Neutrophil (primary cell): Measurements from ENCODE around the gene MPC1.

ENCODE experiments used
- H3K27ac ChIP-seq: fragments of 200-600 bp; sonication (generic); 2 replicates; pipeline ENCODE4 v1.5.1; 2016; ENCODE audit warnings: mild to moderate bottlenecking, moderate library complexity
- H3K27me3 ChIP-seq: fragments of 200-600 bp; sonication (generic); 2 replicates; pipeline ENCODE4 v1.6.0; 2016; ENCODE audit warnings: mild to moderate bottlenecking
- H3K36me3 ChIP-seq: fragments of 200-600 bp; sonication (generic); 2 replicates; pipeline ENCODE4 v1.5.1; 2017
- H3K4me1 ChIP-seq, 2 experiments: fragments of 200-600 bp in 1 of 2; sonication (generic) in 1 of 2; 1 replicate in 1 of 2; 2 replicates in 1 of 2; pipeline versions ENCODE4 v1.5.1 to v1.6.1; 2013 to 2016; ENCODE audit warnings: low read depth in 1 of 2, low read length in 1 of 2, mild to moderate bottlenecking in 1 of 2, moderate library complexity in 1 of 2; ENCODE audit not compliant: control insufficient read depth in 1 of 2, insufficient read depth in 1 of 2
- H3K4me3 ChIP-seq, 2 experiments: fragments of 200-600 bp in 1 of 2; sonication (generic) in 1 of 2; 1 replicate in 1 of 2; 2 replicates in 1 of 2; pipeline ENCODE4 v1.5.1; 2013 to 2016; ENCODE audit warnings: low read depth in 1 of 2, low read length in 1 of 2, mild to moderate bottlenecking in 1 of 2, moderate library complexity in 1 of 2
- H3K9me3 ChIP-seq: fragments of 200-600 bp; sonication (generic); 2 replicates; pipeline ENCODE4 v1.5.1; 2016
- CTCF ChIP-seq: fragments of 200-600 bp; sonication (generic); IDR thresholded peaks from 2 replicates; pipeline ENCODE4 v1.5.1; 2016; ENCODE audit warnings: antibody characterized with exemption

The MPC1 gene

GRCh38 chr6:166422201-166422940 is 39.6 kb upstream of the MPC1 start:
- Histone ChIP-seq H3K27ac (no peak overlapping the region), H3K9me3 (no peaks in the 10 kb centered on the region), H3K4me3 (no peak overlapping the region), H3K4me1 (no peaks in the 10 kb centered on the region), H3K27me3 (no peaks in the 10 kb centered on the region), H3K36me3 (peaks cover 75% of the 10 kb centered on the region)
- TF ChIP-seq CTCF: no peak

GRCh38 chr6:166420351-166420750 is 37.6 kb upstream of the MPC1 start:
- Histone ChIP-seq H3K27me3 (no peaks in the 10 kb centered on the region), H3K27ac (no peak overlapping the region), H3K4me3 (no peak overlapping the region), H3K9me3 (no peaks in the 10 kb centered on the region), H3K36me3 (peaks cover 96% of the 10 kb centered on the region), H3K4me1 (no peaks in the 10 kb centered on the region)
- TF ChIP-seq CTCF: no peak

- no peak overlapping the region for H3K4me3 ChIP-seq
- H3K36me3 ChIP-seq: peaks cover 100% of the 10 kb centered on the region
- H3K27ac ChIP-seq: no peak overlapping the region
- H3K9me3 ChIP-seq: no peaks in the 10 kb centered on the region
- H3K27me3 ChIP-seq: no peaks in the 10 kb centered on the region
- TF ChIP-seq CTCF: no peak
- no peaks in the 10 kb centered on the region for H3K4me1 ChIP-seq
These were observed 37.0 kb upstream of the MPC1 start for GRCh38 chr6:166419717-166420116.

- H3K4me3 ChIP-seq: no peak overlapping the region
- H3K9me3 ChIP-seq: no peaks in the 10 kb centered on the region
- H3K27me3 ChIP-seq: no peaks in the 10 kb centered on the region
- peaks cover 100% of the 10 kb centered on the region for H3K36me3 ChIP-seq
- no peaks in the 10 kb centered on the region for H3K4me1 ChIP-seq
- TF ChIP-seq CTCF: no peak
- no peak overlapping the region for H3K27ac ChIP-seq
These were observed 36.5 kb upstream of the MPC1 start for GRCh38 chr6:166419286-166419685.

GRCh38 chr6:166418691-166419143 is 36.0 kb upstream of the MPC1 start:
- Histone ChIP-seq H3K4me1 (no peaks in the 10 kb centered on the region), H3K9me3 (no peaks in the 10 kb centered on the region), H3K36me3 (peaks cover 100% of the 10 kb centered on the region), H3K27ac (no peak overlapping the region), H3K27me3 (no peaks in the 10 kb centered on the region), H3K4me3 (no peak overlapping the region)
- no peak for TF ChIP-seq CTCF
